ENCODE measurements around the gene LBHD1. TPM values are rescaled to one million over a fixed set of nuclear protein-coding genes. Genes with fewer than 3 reads are reported as not detected.

Gene LBHD1
- total and polyA plus RNA-seq, 2 of the 13 experiments (the other 11 are each of a cell fraction or from before 2014, with no cell fraction given) = 3.2 to 3.7 TPM

- peak overlapping the region; percentile 64 for H3K27ac ChIP-seq (ENCODE audit: extremely low read length, insufficient read depth, low read length)
- no peaks in the 10 kb centered on the region for H4K20me1 ChIP-seq (ENCODE audit: insufficient read depth, low read length)
- ChIA-PET CTCF (ENCODE audit: low intra/inter-chr PET ratio, low total read pairs) (interaction anchor here (0.7 to 1.9 kb wide), 2 partner anchors 10 to 106 kb away, joined by 4 to 6 read pairs; partner anchors contain the start of genes EML3 and ROM1), POLR2A (interaction anchor here (0.7 to 4.5 kb wide), 21 partner anchors 9 to 234 kb away, joined by 3 to 80 read pairs (median 8); partner anchors contain the start of genes C11orf98, CSKMT, EEF1G and EML3)
- H3K36me3 ChIP-seq (replicated peaks in 1 of 2; ENCODE audit: control insufficient read depth in 1 of 2, insufficient read depth in 2 of 2, low read length in 2 of 2) = peaks cover 14 to 26% of the 10 kb centered on the region in 2 experiments
- H3K9ac ChIP-seq (ENCODE audit: insufficient read depth, low read depth, low read length) = peak overlapping the region; percentile 44
- ATAC-seq = no peak
- H3K4me3 ChIP-seq (replicated peaks in 1 of 3; ENCODE audit: insufficient read depth in 1 of 3, low read depth in 2 of 3, low read length in 3 of 3) = 0 out of 6 replicates have a peak overlapping the region, but pooled peaks of 2 of the 3 experiments have one; percentile 29 to 90
- no peak for DNase-seq (ENCODE audit: low spot score)
- H3K79me2 ChIP-seq (ENCODE audit: insufficient read depth, low read length) = peaks cover 4% of the 10 kb centered on the region
- no TSS peak for BruUV-seq (replicated peaks)
- no peak for FAIRE-seq
- peak overlapping the region; percentile 93 for H3K4me2 ChIP-seq (ENCODE audit: low read depth, low read length)
- H2AFZ ChIP-seq (ENCODE audit: low read length) = no peak overlapping the region
- 97% methylated on average over 7 of the region's 7 CpGs for WGBS (ENCODE audit: low lambda C conversion rate)
- no peaks in the 10 kb centered on the region; a peak in 1 of 5 replicates for H3K27me3 ChIP-seq (ENCODE audit: control insufficient read depth in 1 of 2, insufficient read depth in 2 of 2, low read length in 2 of 2)
- in situ Hi-C loops (cut with HindIII; ENCODE audit: extremely low pct_ligation_motif_present, low pct_unique_long_range_greater_than_20kb) (no loop called here), intact Hi-C loops (cut with micrococcal nuclease; ENCODE audit: unreplicated experiment) (no loop called here)
- H3K4me1 ChIP-seq (ENCODE audit: insufficient read depth, low read length) = peaks cover 21% of the 10 kb centered on the region
- TF ChIP-seq ZNF260 (CRISPR knock-in tag; IDR thresholded peaks at IDR 0.05; ENCODE audit: borderline replicate concordance, low read depth) (no peak), ZNF878 (CRISPR knock-in tag; IDR thresholded peaks at IDR 0.05) (0 out of 2 replicates have a peak, but pooled peaks have one; percentile 18), ZNF850 (CRISPR knock-in tag; conservative IDR thresholded peaks at IDR 0.05) (0 out of 2 replicates have a peak, but pooled peaks have one; percentile 3), ARID2 (CRISPR knock-in tag; IDR thresholded peaks at IDR 0.05; ENCODE audit: borderline replicate concordance) (peak; percentile 9; the same call in 1 of the 2 replicates), NFYC (CRISPR knock-in tag; IDR thresholded peaks at IDR 0.05) (no peak), ZNF770 (CRISPR knock-in tag; IDR thresholded peaks at IDR 0.05) (0 out of 2 replicates have a peak, but pooled peaks have one; percentile 23)
- no peaks in the 10 kb centered on the region for H3K9me3 ChIP-seq (ENCODE audit: low read length)
Measured at GRCh38 chr11:62622476-62623089, 49.5 kb downstream of the LBHD1 start.

Measured in HepG2 (cell line).